HepG2 (cell line): ENCODE results near the gene EHBP1. TPM values are rescaled to one million over a fixed set of nuclear protein-coding genes. Genes with fewer than 3 reads are reported as not detected.

Experiments used
- ATF7 ChIP-seq, 2 experiments: fragments of 450-650 bp in 1 of 2; sonication (generic) in 1 of 2; formaldehyde crosslinking in 1 of 2; IDR thresholded peaks; 2 replicates each; pipeline versions ENCODE4 v1.4.0 to v1.6.1; 2016 to 2020; ENCODE audit warnings: antibody characterized with exemption in 1 of 2, mild to moderate bottlenecking in 1 of 2, missing genetic modification reagents in 1 of 2
- CREM ChIP-seq, 2 experiments: sonication (generic) in 1 of 2; formaldehyde crosslinking in 1 of 2; IDR thresholded peaks; 2 replicates each; pipeline versions ENCODE4 v1.4.0 to v1.6.1; 2016 to 2020; ENCODE audit warnings: antibody characterized with exemption in 1 of 2, mild to moderate bottlenecking in 1 of 2, missing genetic modification reagents in 1 of 2
- IRF9 ChIP-seq: sonication (generic); formaldehyde crosslinking; IDR thresholded peaks from 2 replicates; pipeline ENCODE4 v1.8.0; 2022; ENCODE audit warnings: missing genetic modification reagents, mild to moderate bottlenecking, borderline replicate concordance
- KAT2B ChIP-seq: fragments of 150-350 bp; IDR thresholded peaks from 2 replicates; pipeline ENCODE4 v1.6.1; 2014; ENCODE audit warnings: low read depth, low read length, borderline replicate concordance
- KLF6 ChIP-seq: IDR thresholded peaks from 2 replicates; pipeline ENCODE4 v1.8.0; 2016; ENCODE audit warnings: missing biosample characterization, missing genetic modification reagents
- MYNN ChIP-seq: sonication (generic); formaldehyde crosslinking; IDR thresholded peaks from 2 replicates; pipeline ENCODE4 v1.4.0; 2020; ENCODE audit warnings: mild to moderate bottlenecking, low read depth, missing genetic modification reagents
- NCOA1 ChIP-seq: sonication (generic); formaldehyde crosslinking; IDR thresholded peaks from 2 replicates; pipeline ENCODE4 v1.9.0; 2021; ENCODE audit warnings: missing genetic modification reagents
- PAX8 ChIP-seq: sonication (generic); formaldehyde crosslinking; IDR thresholded peaks from 2 replicates; pipeline ENCODE4 v1.8.0; 2022; ENCODE audit warnings: mild to moderate bottlenecking, missing genetic modification reagents, borderline replicate concordance
- PLRG1 ChIP-seq: fragments of 450-650 bp; conservative IDR thresholded peaks from 2 replicates; pipeline ENCODE4 v1.6.1; 2016
- SP5 ChIP-seq: IDR thresholded peaks from 2 replicates; pipeline ENCODE4 v1.6.1; 2016; ENCODE audit warnings: low read depth, borderline replicate concordance
- SSRP1 ChIP-seq: IDR thresholded peaks from 2 replicates; pipeline ENCODE4 v1.6.1; 2016; ENCODE audit warnings: control low read depth
- ZBTB21 ChIP-seq: sonication (generic); formaldehyde crosslinking; IDR thresholded peaks from 2 replicates; pipeline ENCODE4 v1.4.0; 2020; ENCODE audit warnings: missing genetic modification reagents
- ZHX2 ChIP-seq, 2 experiments: sonication (generic) in 1 of 2; formaldehyde crosslinking in 1 of 2; IDR thresholded peaks; 2 replicates each; pipeline versions ENCODE4 v1.6.1 to v1.9.0; 2014 to 2022; ENCODE audit warnings: antibody characterized with exemption in 1 of 2, borderline replicate concordance in 1 of 2, inconsistent platforms in 1 of 2, low read depth in 1 of 2, missing genetic modification reagents in 1 of 2
- ZNF12 ChIP-seq: sonication (generic); formaldehyde crosslinking; IDR thresholded peaks from 2 replicates; pipeline ENCODE4 v1.5.0; 2020; ENCODE audit warnings: missing genetic modification reagents
- ZNF207 ChIP-seq: fragments of 450-650 bp; IDR thresholded peaks from 2 replicates; pipeline ENCODE4 v1.6.1; 2016; ENCODE audit warnings: antibody characterized with exemption, borderline replicate concordance
- ZNF414 ChIP-seq: sonication (generic); formaldehyde crosslinking; IDR thresholded peaks from 2 replicates; pipeline ENCODE4 v1.5.0; 2020; ENCODE audit warnings: missing genetic modification reagents
- ZNF510 ChIP-seq: sonication (generic); formaldehyde crosslinking; IDR thresholded peaks from 2 replicates; pipeline ENCODE4 v1.4.0; 2020; ENCODE audit warnings: low read depth, mild to moderate bottlenecking, missing genetic modification reagents
- ZNF546 ChIP-seq: sonication (generic); formaldehyde crosslinking; conservative IDR thresholded peaks from 2 replicates; pipeline ENCODE4 v1.8.1; 2023; ENCODE audit warnings: mild to moderate bottlenecking, missing genetic modification reagents
- ZNF572 ChIP-seq: sonication (generic); formaldehyde crosslinking; IDR thresholded peaks from 2 replicates; pipeline ENCODE4 v1.5.1; 2020; ENCODE audit warnings: mild to moderate bottlenecking, missing genetic modification reagents
- ZNF616 ChIP-seq: sonication (generic); formaldehyde crosslinking; IDR thresholded peaks from 2 replicates; pipeline ENCODE4 v1.5.0; 2020; ENCODE audit warnings: low read depth, mild to moderate bottlenecking, missing genetic modification reagents
- ZNF660 ChIP-seq: sonication (generic); formaldehyde crosslinking; IDR thresholded peaks from 2 replicates; pipeline ENCODE4 v1.5.1; 2020; ENCODE audit warnings: mild to moderate bottlenecking, low read depth, missing genetic modification reagents, borderline replicate concordance
- ZNF703 ChIP-seq: sonication (generic); formaldehyde crosslinking; IDR thresholded peaks from 2 replicates; pipeline ENCODE4 v1.5.1; 2020; ENCODE audit warnings: missing genetic modification reagents, mild to moderate bottlenecking, moderate library complexity, borderline replicate concordance
- polyA plus RNA-seq, 8 experiments: library from polyadenylated mRNA; depleted of rRNA in 3 of 8; stranded (reverse) in 7 of 8; unstranded in 1 of 8; fragments of >200 nt; fragmentation: Illumina TruSeq in 4 of 8; extraction: Trizol in 4 of 8; gene quantifications; 2 replicates each; pipeline versions ENCODE4 v1.2.1 to v1.2.3, GENCODE V29; 2011 to 2016; ENCODE audit warnings: low read depth in 4 of 8, missing spikeins in 1 of 8, mixed read lengths in 1 of 8; ENCODE audit not compliant: insufficient read depth in 1 of 8
- total RNA-seq, 5 experiments: library from RNA; depleted of rRNA; stranded (reverse); fragments of >200 nt; fragmentation: Illumina TruSeq; extraction: Trizol; gene quantifications; 2 replicates each; pipeline ENCODE4 v1.2.3, GENCODE V29; 2016; ENCODE audit warnings: low read depth in 1 of 5

Gene EHBP1
- total and polyA plus RNA-seq, 2 of the 13 experiments (the other 11 are each of a cell fraction or from before 2014, with no cell fraction given): 93.5 to 146 TPM

DNA sequence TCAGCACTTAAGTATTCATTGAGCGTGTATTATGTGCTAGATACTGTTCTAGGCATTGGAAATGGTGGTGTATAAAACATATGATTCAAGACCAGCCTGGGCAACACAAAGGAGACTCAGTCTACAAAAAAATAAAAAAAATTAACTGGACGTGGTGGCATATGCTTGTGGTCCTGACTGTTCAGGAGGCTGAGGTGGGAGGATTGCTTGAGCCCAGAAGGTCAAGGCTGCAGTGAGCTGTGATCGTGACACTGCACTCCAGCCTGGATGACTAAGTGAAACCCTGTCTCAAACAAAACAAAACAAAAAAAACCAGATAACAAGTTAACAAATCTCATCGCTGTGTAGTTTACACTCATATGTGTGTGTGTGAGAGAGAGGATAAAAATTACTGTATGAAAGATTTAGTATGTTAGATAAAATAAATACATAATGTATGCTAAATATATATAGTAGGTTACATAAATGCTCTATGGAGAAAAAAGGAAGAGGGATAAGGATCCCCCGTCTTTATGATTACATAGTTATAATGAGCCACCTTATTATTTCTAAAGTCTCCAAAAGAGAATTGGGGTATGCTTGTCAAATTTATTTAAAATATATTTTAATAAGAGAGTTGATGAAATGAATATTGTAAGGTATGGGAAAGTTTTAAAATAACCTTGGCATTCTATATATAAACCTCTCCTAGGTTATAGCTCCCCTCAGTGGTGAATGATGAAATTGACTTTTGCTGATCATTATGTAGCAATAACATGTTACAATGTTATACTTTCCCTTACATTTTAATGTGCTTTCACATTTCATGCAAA, 69.2 kb downstream of the EHBP1 start (continued):
- 0 out of 2 replicates have a peak, but pooled peaks have one; percentile 63 for TF ChIP-seq ZNF414 (CRISPR knock-in tag)
- TF ChIP-seq SSRP1 (CRISPR knock-in tag): no peak
- no peak for TF ChIP-seq PLRG1
- TF ChIP-seq ZNF510 (CRISPR knock-in tag): no peak
- TF ChIP-seq ZBTB21 (CRISPR knock-in tag): no peak
- TF ChIP-seq ZNF660: no peak
- TF ChIP-seq ZNF12: no peak
- TF ChIP-seq SP5 (CRISPR knock-in tag): 0 out of 2 replicates have a peak, but pooled peaks have one; percentile 29
- TF ChIP-seq ZNF703: no peak
- TF ChIP-seq ZNF616 (CRISPR knock-in tag): no peak
- TF ChIP-seq PAX8 (CRISPR knock-in tag): no peak
- TF ChIP-seq ZHX2 (IDR thresholded peaks at IDR 0.05; ENCODE audit: low read depth): no peak
- no peak for TF ChIP-seq ZHX2 (CRISPR knock-in tag; IDR thresholded peaks at IDR 0.05; ENCODE audit: borderline replicate concordance)
- no peak for TF ChIP-seq KAT2B
- TF ChIP-seq ZNF207: no peak
- TF ChIP-seq MYNN (CRISPR knock-in tag): no peak
- no peak for TF ChIP-seq IRF9 (CRISPR knock-in tag)
- TF ChIP-seq ZNF546: no peak
- no peak for TF ChIP-seq NCOA1 (CRISPR knock-in tag)
- no peak for TF ChIP-seq ATF7 (IDR thresholded peaks at IDR 0.05)
- TF ChIP-seq ATF7 (CRISPR knock-in tag; IDR thresholded peaks at IDR 0.05): no peak
- TF ChIP-seq CREM (IDR thresholded peaks at IDR 0.05): peak; percentile 38
- no peak for TF ChIP-seq CREM (CRISPR knock-in tag; IDR thresholded peaks at IDR 0.05)
- no peak for TF ChIP-seq ZNF572
- TF ChIP-seq KLF6 (CRISPR knock-in tag): no peak
